Urothelium cell line (cell line): Measurements from ENCODE around the gene SETD5.
A peak's percentile ranks its signal among the peaks of the same experiment; 100 is the strongest.

Source experiments
- DNase-seq: peaks from one replicate; pipeline ENCODE4 v3.0.0; 2011; ENCODE audit warnings: low spot score, mixed read lengths
- FAIRE-seq: peaks from 2 replicates; lab custom pipeline; 2011; peaks lifted over from hg19 to GRCh38; lab: Jason Lieb, UNC

Gene SETD5

GRCh38 chr3:9388562-9389272 is 8.7 kb upstream of the SETD5 start:
- no peak for FAIRE-seq
- DNase-seq = no peak

- DNase-seq (no peak), FAIRE-seq (no peak)
Observed at GRCh38 chr3:9390265-9390888, 7.0 kb upstream of the SETD5 start.

- FAIRE-seq (no peak), DNase-seq (no peak)
Observed at GRCh38 chr3:9392041-9392440, 5.4 kb upstream of the SETD5 start.

GRCh38 chr3:9395570-9396300 is 1.7 kb upstream of the SETD5 start:
- no peak for FAIRE-seq

GRCh38 chr3:9396301-9396631 is 1.1 kb upstream of the SETD5 start:
- DNase-seq = peak; percentile 87
- peak; percentile 46 for FAIRE-seq

More at GRCh38 chr3:9395570-9396300, 1.7 kb upstream of the SETD5 start:
- DNase-seq = no peak

- peak; percentile 93 for DNase-seq
- FAIRE-seq = peak; percentile 48
Observed at GRCh38 chr3:9396632-9397331, 633 bp upstream of the SETD5 start.

- peak; percentile 23 for FAIRE-seq
- peak; percentile 11 for DNase-seq
Observed at GRCh38 chr3:9397906-9398699, 688 bp downstream of the SETD5 start.

GRCh38 chr3:9398700-9399336 is 1.4 kb downstream of the SETD5 start:
- FAIRE-seq (no peak), DNase-seq (no peak)

GRCh38 chr3:9399337-9399703 is 1.9 kb downstream of the SETD5 start:
- DNase-seq (no peak), FAIRE-seq (no peak)

GRCh38 chr3:9399746-9400145 is 2.3 kb downstream of the SETD5 start:
- FAIRE-seq (no peak), DNase-seq (peak; percentile 53)

GRCh38 chr3:9400616-9401015 is 3.2 kb downstream of the SETD5 start:
- FAIRE-seq = no peak
- no peak for DNase-seq

GRCh38 chr3:9401986-9402385 is 4.6 kb downstream of the SETD5 start:
- FAIRE-seq (no peak), DNase-seq (no peak)

- FAIRE-seq = no peak
- DNase-seq = no peak
Observed at GRCh38 chr3:9402410-9403228, 5.2 kb downstream of the SETD5 start.

- no peak for DNase-seq
- FAIRE-seq = no peak
Observed at GRCh38 chr3:9403463-9403862, 6.0 kb downstream of the SETD5 start.

- no peak for FAIRE-seq
- no peak for DNase-seq
Observed at GRCh38 chr3:9404680-9405079, 7.3 kb downstream of the SETD5 start.

- FAIRE-seq (no peak), DNase-seq (no peak)
Observed at GRCh38 chr3:9405756-9406155, 8.3 kb downstream of the SETD5 start.

- DNase-seq = no peak
- no peak for FAIRE-seq
Observed at GRCh38 chr3:9406856-9407626, 9.6 kb downstream of the SETD5 start.

GRCh38 chr3:9408061-9408460 is 10.6 kb downstream of the SETD5 start:
- no peak for FAIRE-seq

GRCh38 chr3:9408546-9408945 is 11.1 kb downstream of the SETD5 start:
- FAIRE-seq = no peak
- DNase-seq = no peak

More at GRCh38 chr3:9408061-9408460, 10.6 kb downstream of the SETD5 start:
- DNase-seq = no peak
